ENCODE measurements around the gene SPPL2B. TPM values are rescaled to one million over a fixed set of nuclear protein-coding genes. Genes with fewer than 3 reads are reported as not detected.

The SPPL2B gene
- total and polyA plus RNA-seq, 9 of the 15 experiments (the other 6 are each of a cell fraction or from before 2014, with no cell fraction given): 0.20 to 81.2 (median 15.1) TPM

DNA sequence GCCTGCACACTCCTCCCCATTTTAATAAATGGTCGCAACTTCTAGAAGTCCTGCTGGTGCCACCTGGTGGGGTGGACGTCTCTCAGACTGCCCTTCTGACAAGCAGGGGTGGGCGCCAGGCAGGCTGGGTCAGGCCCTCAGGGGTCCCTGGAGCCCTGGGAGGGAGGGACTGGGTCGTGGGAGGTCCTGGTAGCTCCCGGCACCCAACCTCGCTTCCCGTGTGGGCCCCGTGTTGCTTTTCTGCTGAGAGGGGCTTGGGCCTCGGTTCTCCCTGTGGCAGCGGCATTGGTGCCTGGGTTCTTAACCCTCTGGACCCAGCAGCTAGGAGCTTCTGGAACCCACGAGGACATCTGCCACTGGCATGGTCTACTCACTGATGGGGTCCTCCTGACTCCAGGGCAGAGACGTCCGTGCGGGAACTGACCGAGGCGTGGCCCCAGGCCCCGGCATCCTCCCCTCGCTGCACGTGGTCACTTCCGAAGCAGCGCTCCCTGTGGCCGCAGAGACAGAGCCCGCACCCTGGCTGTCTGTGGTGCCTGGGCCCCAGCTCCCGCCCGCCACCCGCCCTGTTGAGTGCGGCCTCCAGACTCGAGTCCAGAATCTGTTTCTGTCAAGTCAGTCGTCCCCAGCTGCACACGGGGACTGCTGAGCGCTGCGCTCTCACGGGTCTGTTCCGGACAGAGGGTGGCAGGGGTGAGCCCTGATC lies 25.6 kb downstream of the SPPL2B start:
- in situ Hi-C loops (cut with MboI): no loop called here
- no peak overlapping the region for H3K4me3 ChIP-seq
- H3K27me3 ChIP-seq (ENCODE audit: control insufficient read depth in 2 of 2, insufficient read depth in 2 of 2, low read length in 2 of 2): peaks cover 6 to 11% of the 10 kb centered on the region in 2 experiments; a peak in 3 of 5 replicates
- no peak overlapping the region for H2AFZ ChIP-seq (ENCODE audit: low read depth, low read length)
- no peaks in the 10 kb centered on the region for H3K79me2 ChIP-seq (ENCODE audit: control insufficient read depth, insufficient read depth, low read length)
- BruUV-seq (replicated peaks): no TSS peak
- ChIA-PET POLR2A (interaction anchor here (0.6 to 1.4 kb wide), 2 partner anchors 8 to 17 kb away, joined by 3 read pairs; no protein-coding TSS in a partner anchor), CTCF (ENCODE audit: low intra/inter-chr PET ratio) (no interaction called here)
- 89% methylated on average over 28 of the region's 34 CpGs for WGBS (ENCODE audit: insufficient coverage, low coverage, missing lambda C conversion rate)
- H3K4me2 ChIP-seq (ENCODE audit: insufficient read depth, low read length): no peak overlapping the region
- no peaks in the 10 kb centered on the region; the same call in 1 of the 2 replicates for H3K9me3 ChIP-seq (replicated peaks; ENCODE audit: control insufficient read depth, insufficient read depth, low read depth, low read length)
- no peaks in the 10 kb centered on the region for H4K20me1 ChIP-seq (replicated peaks; ENCODE audit: control insufficient read depth, insufficient read depth, low read length)
- peak overlapping the region in 1 of 2 experiments; percentile 45; a peak in 1 of 4 replicates for H3K9ac ChIP-seq (ENCODE audit: insufficient read depth in 1 of 2, low read depth in 2 of 2, low read length in 2 of 2)
- no peak for TF ChIP-seq ZNF165 (CRISPR knock-in tag; IDR thresholded peaks at IDR 0.05; ENCODE audit: borderline replicate concordance)
- TF ChIP-seq POLR2G (IDR thresholded peaks at IDR 0.05; ENCODE audit: low read depth, low read length): 0 out of 2 replicates have a peak, but pooled peaks have one; percentile 17
- FAIRE-seq (no peak), ATAC-seq (no peak), DNase-seq (ENCODE audit: extremely low read depth in 1 of 4, low spot score in 3 of 4) (no peak)
- H3K4me1 ChIP-seq (replicated peaks in 1 of 2; ENCODE audit: control insufficient read depth in 2 of 2, insufficient read depth in 2 of 2, low read length in 2 of 2): peaks cover 0 to 36% of the 10 kb centered on the region in 2 experiments; a peak in 3 of 5 replicates
- no peak overlapping the region for H3K27ac ChIP-seq (ENCODE audit: extremely low read depth, low read depth, low read length)
- peaks cover 2% of the 10 kb centered on the region for H3K9me1 ChIP-seq (ENCODE audit: control insufficient read depth, insufficient read depth, low read length)
- intact Hi-C loops (cut with micrococcal nuclease): no loop called here
- H3K36me3 ChIP-seq (ENCODE audit: control insufficient read depth, insufficient read depth, low read length): peaks cover 29% of the 10 kb centered on the region; the same call in 2 of the 3 replicates

DNA sequence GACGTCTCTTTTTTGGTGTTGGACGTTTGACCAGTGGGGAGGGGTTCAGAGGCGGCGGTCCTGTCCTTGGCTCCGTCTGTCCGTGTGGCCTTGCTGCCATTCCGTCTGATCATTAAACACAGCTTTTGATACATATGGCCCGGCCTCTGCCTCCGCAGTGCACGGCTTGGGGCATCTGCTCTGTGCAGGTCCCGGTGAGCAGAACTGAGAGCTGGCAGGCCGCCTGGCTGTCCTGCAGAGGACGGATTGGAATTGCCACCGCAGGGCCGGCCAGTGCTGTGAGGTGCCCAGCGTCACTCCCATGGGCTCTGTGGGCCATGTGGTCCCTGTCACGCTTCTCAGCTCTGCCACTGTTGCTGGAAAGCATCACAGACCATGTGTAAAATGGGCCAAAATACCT lies 26.2 kb downstream of the SPPL2B start:
- Histone ChIP-seq H3K4me2 (ENCODE audit: insufficient read depth, low read length) (no peak overlapping the region), H4K20me1 (replicated peaks; ENCODE audit: control insufficient read depth, insufficient read depth, low read length) (no peaks in the 10 kb centered on the region), H3K36me3 (ENCODE audit: control insufficient read depth, insufficient read depth, low read length) (peaks cover 27% of the 10 kb centered on the region; the same call in 2 of the 3 replicates), H3K27me3 (ENCODE audit: control insufficient read depth in 2 of 2, insufficient read depth in 2 of 2, low read length in 2 of 2) (peaks cover 8 to 15% of the 10 kb centered on the region in 2 experiments; a peak in 3 of 5 replicates), H2AFZ (ENCODE audit: low read depth, low read length) (no peak overlapping the region), H3K79me2 (ENCODE audit: control insufficient read depth, insufficient read depth, low read length) (no peaks in the 10 kb centered on the region), H3K9me1 (ENCODE audit: control insufficient read depth, insufficient read depth, low read length) (peaks cover 2% of the 10 kb centered on the region), H3K27ac (ENCODE audit: extremely low read depth, low read depth, low read length) (no peak overlapping the region), H3K9me3 (replicated peaks; ENCODE audit: control insufficient read depth, insufficient read depth, low read depth, low read length) (no peaks in the 10 kb centered on the region; the same call in 1 of the 2 replicates), H3K9ac (ENCODE audit: insufficient read depth in 1 of 2, low read depth in 2 of 2, low read length in 2 of 2) (no peak overlapping the region), H3K4me1 (replicated peaks in 1 of 2; ENCODE audit: control insufficient read depth in 2 of 2, insufficient read depth in 2 of 2, low read length in 2 of 2) (peaks cover 0 to 37% of the 10 kb centered on the region in 2 experiments; a peak in 3 of 5 replicates), H3K4me3 (no peak overlapping the region)
- 84% methylated on average over 13 of the region's 17 CpGs for WGBS (ENCODE audit: insufficient coverage, low coverage, missing lambda C conversion rate)
- in situ Hi-C loops (cut with MboI) (no loop called here), intact Hi-C loops (cut with micrococcal nuclease) (no loop called here)
- ChIA-PET CTCF (ENCODE audit: low intra/inter-chr PET ratio) (no interaction called here), POLR2A (interaction anchor here (0.6 to 1.4 kb wide), 2 partner anchors 9 to 17 kb away, joined by 3 read pairs; no protein-coding TSS in a partner anchor)
- DNase-seq (ENCODE audit: extremely low read depth in 1 of 4, low spot score in 3 of 4) (no peak), ATAC-seq (no peak), FAIRE-seq (no peak)
- TF ChIP-seq, protein P1, sequence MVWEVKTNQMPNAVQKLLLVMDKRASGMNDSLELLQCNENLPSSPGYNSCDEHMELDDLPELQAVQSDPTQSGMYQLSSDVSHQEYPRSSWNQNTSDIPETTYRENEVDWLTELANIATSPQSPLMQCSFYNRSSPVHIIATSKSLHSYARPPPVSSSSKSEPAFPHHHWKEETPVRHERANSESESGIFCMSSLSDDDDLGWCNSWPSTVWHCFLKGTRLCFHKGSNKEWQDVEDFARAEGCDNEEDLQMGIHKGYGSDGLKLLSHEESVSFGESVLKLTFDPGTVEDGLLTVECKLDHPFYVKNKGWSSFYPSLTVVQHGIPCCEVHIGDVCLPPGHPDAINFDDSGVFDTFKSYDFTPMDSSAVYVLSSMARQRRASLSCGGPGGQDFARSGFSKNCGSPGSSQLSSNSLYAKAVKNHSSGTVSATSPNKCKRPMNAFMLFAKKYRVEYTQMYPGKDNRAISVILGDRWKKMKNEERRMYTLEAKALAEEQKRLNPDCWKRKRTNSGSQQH (CRISPR knock-in tag; IDR thresholded peaks at IDR 0.05): no peak
- no peak for TF ChIP-seq ZC3H11A (IDR thresholded peaks at IDR 0.05; ENCODE audit: low read depth, low read length)
- no TSS peak for BruUV-seq (replicated peaks)

Data from K562 (cell line).